GM12878 (cell line): ENCODE measurements around the gene CHMP6. TPM values are rescaled to one million over a fixed set of nuclear protein-coding genes. Genes with fewer than 3 reads are reported as not detected.

Experiments
- ATAC-seq: fragments of 200-7000 bp; cut with Tn5 transposase; 3 replicates; pipeline ENCODE4 v1.9.1; 2020; ENCODE audit warnings: mild to moderate bottlenecking, moderate library complexity
- BruUV-seq: library from RNA; stranded (reverse); fragments of 400-500 nt; replicated peaks from 2 replicates; lab custom pipeline; 2021; lab: Mats Ljungman, UMichigan
- CTCF ChIA-PET: fragments of 300-600 bp; sonication (Branson Sonifier 250); formaldehyde crosslinking; extraction: SDS; loops from one replicate; lab custom pipeline; 2021; ENCODE audit warnings: inconsistent platforms; lab: Yijun Ruan, JAX
- POLR2A ChIA-PET: fragments of 350-600 bp; formaldehyde crosslinking; extraction: SDS; loops from one replicate; lab custom pipeline; 2021; ENCODE audit warnings: inconsistent platforms; lab: Charles Lee
- RAD21 ChIA-PET: fragments of 300-600 bp; sonication (Branson Sonifier 250); formaldehyde crosslinking; loops from one replicate; lab custom pipeline; 2023; ENCODE audit warnings: antibody characterized with exemption; ENCODE audit not compliant: unreplicated experiment; lab: Charles Lee
- SMC1A ChIA-PET: fragments of 300-600 bp; sonication (Branson Sonifier 250); formaldehyde crosslinking; loops from one replicate; lab custom pipeline; 2023; ENCODE audit not compliant: unreplicated experiment, uncharacterized antibody; lab: Charles Lee
- DNase-seq: peaks from one replicate; pipeline ENCODE4 v3.0.0-alpha.2; 2011; ENCODE audit warnings: low read depth, low spot score
- FAIRE-seq: peaks from 3 replicates; lab custom pipeline; 2011; peaks lifted over from hg19 to GRCh38; lab: Jason Lieb, UNC
- H2AFZ ChIP-seq: 2 replicates; pipeline ENCODE4 v1.6.0; 2011; ENCODE audit warnings: low read depth, low read length, control low read depth; ENCODE audit not compliant: control insufficient read depth
- H3K27ac ChIP-seq: 2 replicates; pipeline ENCODE4 v1.5.1; 2011; ENCODE audit warnings: control low read depth; ENCODE audit not compliant: control insufficient read depth, insufficient read depth
- H3K27me3 ChIP-seq, 2 experiments: replicated peaks in 1 of 2; 2 replicates each; pipeline versions ENCODE4 v1.6.0 to v1.6.1; 2011; ENCODE audit warnings: low read length in 1 of 2; ENCODE audit not compliant: control insufficient read depth in 2 of 2, insufficient read depth in 2 of 2
- H3K36me3 ChIP-seq, 2 experiments: 2 replicates each; pipeline ENCODE4 v1.5.1; 2011; ENCODE audit warnings: low read length in 1 of 2; ENCODE audit not compliant: control insufficient read depth in 2 of 2, insufficient read depth in 2 of 2
- H3K4me1 ChIP-seq: 2 replicates; pipeline ENCODE4 v1.6.1; 2011; ENCODE audit warnings: mild to moderate bottlenecking, low read length, moderate library complexity, mixed read lengths; ENCODE audit not compliant: control insufficient read depth, insufficient read depth
- H3K4me2 ChIP-seq: 2 replicates; pipeline ENCODE4 v1.6.0; 2011; ENCODE audit warnings: control low read depth; ENCODE audit not compliant: control insufficient read depth, insufficient read depth
- H3K4me3 ChIP-seq: fragments of 200-600 bp; sonication (generic); 2 replicates; pipeline ENCODE4 v1.5.1; 2016
- H3K79me2 ChIP-seq: 2 replicates; pipeline ENCODE4 v1.6.0; 2011; ENCODE audit warnings: low read length; ENCODE audit not compliant: control insufficient read depth, insufficient read depth
- H3K9ac ChIP-seq: 2 replicates; pipeline ENCODE4 v1.8.0; 2011; ENCODE audit warnings: low read length, control low read depth, mixed read lengths; ENCODE audit not compliant: control insufficient read depth, insufficient read depth
- H3K9me3 ChIP-seq: replicated peaks from 3 replicates; pipeline ENCODE4 v1.5.1; 2011; ENCODE audit warnings: mild to moderate bottlenecking, low read length; ENCODE audit not compliant: control insufficient read depth, insufficient read depth
- H4K20me1 ChIP-seq: 2 replicates; pipeline ENCODE4 v1.6.0; 2011; ENCODE audit not compliant: control insufficient read depth, insufficient read depth
- HDGF ChIP-seq: fragments of 450-650 bp; IDR thresholded peaks from 2 replicates; pipeline ENCODE4 v1.6.1; 2016; ENCODE audit warnings: antibody characterized with exemption
- JUND ChIP-seq: IDR thresholded peaks from 2 replicates; pipeline ENCODE4 v1.6.1; 2012; ENCODE audit warnings: low read depth, mild to moderate bottlenecking, low read length, improper control_type of control experiment, moderate library complexity
- MTA2 ChIP-seq: fragments of 450-650 bp; IDR thresholded peaks from 2 replicates; pipeline ENCODE4 v1.6.1; 2016; ENCODE audit warnings: low read depth, mild to moderate bottlenecking, moderate library complexity
- NR2C2 ChIP-seq: IDR thresholded peaks from 2 replicates; pipeline ENCODE4 v1.6.1; 2011; ENCODE audit warnings: borderline replicate concordance, low read depth; ENCODE audit not compliant: control insufficient read depth, insufficient read length
- SUZ12 ChIP-seq: fragments of 200-600 bp; sonication (generic); IDR thresholded peaks from one replicate; pipeline ENCODE4 v1.6.1; 2018; ENCODE audit warnings: antibody characterized with exemption, mild to moderate bottlenecking; ENCODE audit not compliant: unreplicated experiment
- WGBS: methylation state at CpG from one replicate; pipeline ENCODE4 v1.1.6; 2016; ENCODE audit warnings: low lambda C conversion rate; ENCODE audit not compliant: insufficient replicate concordance, insufficient coverage; ENCODE audit errors: missing lambda C conversion rate; 5-methylcytosine and 5-hydroxymethylcytosine counted together
- in situ Hi-C: fragments of 300-500 bp; cut with MboI; formaldehyde crosslinking; loops from 9 replicates; pipeline ENCODE4 v1.14.3; 2018; ENCODE audit warnings: mixed read lengths
- intact Hi-C: fragments of 100-400 bp; cut with micrococcal nuclease; formaldehyde crosslinking; loops from one replicate; pipeline ENCODE4 v1.14.2; 2022; ENCODE audit not compliant: unreplicated experiment
- polyA plus RNA-seq, 11 experiments: library from polyadenylated mRNA; depleted of rRNA in 4 of 11; unstranded in 6 of 11; stranded (reverse) in 5 of 11; fragments of >200 nt; fragmentation: Nextera tagmentation in 4 of 11; fragmentation: Illumina TruSeq in 1 of 11; extraction: Ambion mirVana in 4 of 11; extraction: Trizol in 1 of 11; gene quantifications; 1 replicate in 1 of 11; 2 replicates in 10 of 11; pipeline versions ENCODE4 v1.2.1 to v1.2.3, GENCODE V29; 2011 to 2016; ENCODE audit warnings: inconsistent platforms in 2 of 11, missing spikeins in 2 of 11, low read depth in 1 of 11
- total RNA-seq, 4 experiments: library from RNA; depleted of rRNA in 3 of 4; stranded (reverse); fragments of >200 nt in 3 of 4; fragmentation: Illumina TruSeq in 1 of 4; extraction: Trizol in 1 of 4; gene quantifications; 2 replicates each; pipeline versions ENCODE4 v1.2.1 to v1.2.3, GENCODE V29; 2013 to 2021
- TF ChIP-seq, protein P1 (sequence below): fragments of 450-650 bp; IDR thresholded peaks from 2 replicates; pipeline ENCODE4 v1.6.1; 2016; ENCODE audit warnings: mild to moderate bottlenecking
- TF ChIP-seq, protein P2 (sequence below): fragments of 450-650 bp; IDR thresholded peaks from 2 replicates; pipeline ENCODE4 v1.6.1; 2016; ENCODE audit warnings: mild to moderate bottlenecking, moderate library complexity, borderline replicate concordance

Gene CHMP6
- total and polyA plus RNA-seq, 10 of the 15 experiments (the other 5 are each of a cell fraction or from before 2014, with no cell fraction given), result 0.21 to 37.9 (median 14.7) TPM

DNA sequence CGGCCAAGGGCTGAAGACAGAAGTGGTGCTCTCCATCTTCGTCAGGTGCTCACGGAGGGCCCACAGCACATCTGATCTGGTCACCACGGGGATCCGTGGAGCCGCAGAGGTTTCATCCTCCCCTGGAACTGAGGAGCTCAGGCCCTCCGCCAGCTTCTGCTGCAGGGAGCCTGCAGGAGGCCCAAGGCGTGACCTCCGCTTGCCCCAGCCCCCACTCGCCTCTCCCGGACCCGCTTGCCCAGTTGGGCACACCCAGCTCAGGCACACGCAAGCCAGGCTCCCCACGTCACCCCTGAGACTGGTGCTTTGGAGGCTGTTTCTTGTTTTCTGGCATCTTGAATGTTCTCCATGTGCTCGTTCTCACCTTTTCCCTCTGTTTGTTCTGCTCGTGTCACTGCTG is 39.4 kb upstream of the CHMP6 start:
- ATAC-seq, result no peak
- BruUV-seq, result no TSS peak
- TF ChIP-seq NR2C2 (no peak), JUND (no peak), HDGF (no peak), MTA2 (no peak), SUZ12 (no peak)
- TF ChIP-seq, protein P1, sequence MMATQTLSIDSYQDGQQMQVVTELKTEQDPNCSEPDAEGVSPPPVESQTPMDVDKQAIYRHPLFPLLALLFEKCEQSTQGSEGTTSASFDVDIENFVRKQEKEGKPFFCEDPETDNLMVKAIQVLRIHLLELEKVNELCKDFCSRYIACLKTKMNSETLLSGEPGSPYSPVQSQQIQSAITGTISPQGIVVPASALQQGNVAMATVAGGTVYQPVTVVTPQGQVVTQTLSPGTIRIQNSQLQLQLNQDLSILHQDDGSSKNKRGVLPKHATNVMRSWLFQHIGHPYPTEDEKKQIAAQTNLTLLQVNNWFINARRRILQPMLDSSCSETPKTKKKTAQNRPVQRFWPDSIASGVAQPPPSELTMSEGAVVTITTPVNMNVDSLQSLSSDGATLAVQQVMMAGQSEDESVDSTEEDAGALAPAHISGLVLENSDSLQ, result no peak
- TF ChIP-seq, protein P2, sequence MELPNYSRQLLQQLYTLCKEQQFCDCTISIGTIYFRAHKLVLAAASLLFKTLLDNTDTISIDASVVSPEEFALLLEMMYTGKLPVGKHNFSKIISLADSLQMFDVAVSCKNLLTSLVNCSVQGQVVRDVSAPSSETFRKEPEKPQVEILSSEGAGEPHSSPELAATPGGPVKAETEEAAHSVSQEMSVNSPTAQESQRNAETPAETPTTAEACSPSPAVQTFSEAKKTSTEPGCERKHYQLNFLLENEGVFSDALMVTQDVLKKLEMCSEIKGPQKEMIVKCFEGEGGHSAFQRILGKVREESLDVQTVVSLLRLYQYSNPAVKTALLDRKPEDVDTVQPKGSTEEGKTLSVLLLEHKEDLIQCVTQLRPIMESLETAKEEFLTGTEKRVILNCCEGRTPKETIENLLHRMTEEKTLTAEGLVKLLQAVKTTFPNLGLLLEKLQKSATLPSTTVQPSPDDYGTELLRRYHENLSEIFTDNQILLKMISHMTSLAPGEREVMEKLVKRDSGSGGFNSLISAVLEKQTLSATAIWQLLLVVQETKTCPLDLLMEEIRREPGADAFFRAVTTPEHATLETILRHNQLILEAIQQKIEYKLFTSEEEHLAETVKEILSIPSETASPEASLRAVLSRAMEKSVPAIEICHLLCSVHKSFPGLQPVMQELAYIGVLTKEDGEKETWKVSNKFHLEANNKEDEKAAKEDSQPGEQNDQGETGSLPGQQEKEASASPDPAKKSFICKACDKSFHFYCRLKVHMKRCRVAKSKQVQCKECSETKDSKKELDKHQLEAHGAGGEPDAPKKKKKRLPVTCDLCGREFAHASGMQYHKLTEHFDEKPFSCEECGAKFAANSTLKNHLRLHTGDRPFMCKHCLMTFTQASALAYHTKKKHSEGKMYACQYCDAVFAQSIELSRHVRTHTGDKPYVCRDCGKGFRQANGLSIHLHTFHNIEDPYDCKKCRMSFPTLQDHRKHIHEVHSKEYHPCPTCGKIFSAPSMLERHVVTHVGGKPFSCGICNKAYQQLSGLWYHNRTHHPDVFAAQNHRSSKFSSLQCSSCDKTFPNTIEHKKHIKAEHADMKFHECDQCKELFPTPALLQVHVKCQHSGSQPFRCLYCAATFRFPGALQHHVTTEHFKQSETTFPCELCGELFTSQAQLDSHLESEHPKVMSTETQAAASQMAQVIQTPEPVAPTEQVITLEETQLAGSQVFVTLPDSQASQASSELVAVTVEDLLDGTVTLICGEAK, result no peak
- H3K9ac ChIP-seq, result no peak overlapping the region
- CTCF ChIA-PET, result no interaction called here
- H3K9me3 ChIP-seq, result no peaks in the 10 kb centered on the region
- POLR2A ChIA-PET, result no interaction called here
- no peaks in the 10 kb centered on the region; a peak in 1 of 4 replicates for H3K36me3 ChIP-seq
- no peaks in the 10 kb centered on the region for H3K27me3 ChIP-seq
- no peaks in the 10 kb centered on the region for H3K4me1 ChIP-seq
- FAIRE-seq, result no peak
- 86% methylated on average over 16 of the region's 16 CpGs for WGBS
- no peak overlapping the region for H2AFZ ChIP-seq
- H3K79me2 ChIP-seq, result no peaks in the 10 kb centered on the region
- SMC1A ChIA-PET, result no interaction called here
- DNase-seq, result no peak
- H3K4me2 ChIP-seq, result no peak overlapping the region
- H4K20me1 ChIP-seq, result no peaks in the 10 kb centered on the region
- H3K4me3 ChIP-seq, result no peak overlapping the region
- H3K27ac ChIP-seq, result no peak overlapping the region
- in situ Hi-C loops (no loop called here), intact Hi-C loops (no loop called here)
- RAD21 ChIA-PET, result no interaction called here
